B cell (primary cell): Measurements from ENCODE around the gene STRADA. TPM values are rescaled to one million over a fixed set of nuclear protein-coding genes. Genes with fewer than 3 reads are reported as not detected.

ENCODE experiments used
- ATAC-seq: fragments of 200-7000 bp; cut with Tn5 transposase; one replicate; pipeline ENCODE4 v1.10.0; 2021; ENCODE audit warnings: low read depth, mild to moderate bottlenecking, moderate number of reproducible peaks, moderate library complexity
- CTCF ChIA-PET: fragments of 350-600 bp; sonication (Branson Sonifier 250); formaldehyde crosslinking; loops from one replicate; lab custom pipeline; 2021; ENCODE audit warnings: antibody characterized with exemption, inconsistent platforms; lab: Charles Lee
- POLR2A ChIA-PET: fragments of 350-600 bp; sonication (Branson Sonifier 250); formaldehyde crosslinking; loops from one replicate; lab custom pipeline; 2021; ENCODE audit warnings: antibody characterized with exemption; lab: Charles Lee
- DNase-seq: peaks from one replicate; pipeline ENCODE4 v3.0.0; 2013
- H2AFZ ChIP-seq: 2 replicates; pipeline ENCODE4 v1.6.1; 2012; ENCODE audit warnings: mild to moderate bottlenecking, low read depth, low read length; ENCODE audit not compliant: insufficient read depth, poor library complexity, severe bottlenecking
- H3K27ac ChIP-seq, 2 donors: 1 replicate in 1 of 2; 2 replicates in 1 of 2; pipeline ENCODE4 v1.5.1; 2012 to 2013; ENCODE audit warnings: low read length in 2 of 2, mild to moderate bottlenecking in 2 of 2, moderate library complexity in 1 of 2
- H3K27me3 ChIP-seq, 4 experiments: fragments of 200-600 bp in 1 of 4; sonication (generic) in 1 of 4; replicated peaks in 1 of 4; 1 replicate in 2 of 4; 2 replicates in 2 of 4; pipeline versions ENCODE4 v1.6.1 to v1.7.0; 2013 to 2016; ENCODE audit warnings: low read length in 3 of 4, mild to moderate bottlenecking in 2 of 4, mixed read lengths in 1 of 4, moderate library complexity in 1 of 4; ENCODE audit not compliant: insufficient read depth in 4 of 4, control insufficient read depth in 3 of 4; ENCODE audit errors: control extremely low read depth in 1 of 4
- H3K36me3 ChIP-seq, 2 experiments: replicated peaks in 1 of 2; 1 replicate in 1 of 2; 2 replicates in 1 of 2; pipeline versions ENCODE4 v1.6.1 to v1.7.1; 2013; ENCODE audit warnings: low read length in 1 of 2; ENCODE audit not compliant: insufficient read depth in 2 of 2, control insufficient read depth in 1 of 2; ENCODE audit errors: control extremely low read depth in 1 of 2, extremely low read depth in 1 of 2
- H3K4me1 ChIP-seq, 2 donors: fragments of 200-600 bp in 1 of 2; sonication (generic) in 1 of 2; 1 replicate in 1 of 2; 2 replicates in 1 of 2; pipeline versions ENCODE4 v1.5.1 to v1.6.1; 2013 to 2017; ENCODE audit warnings: low read length in 2 of 2; ENCODE audit not compliant: control insufficient read depth in 2 of 2, insufficient read depth in 2 of 2
- H3K4me2 ChIP-seq: replicated peaks from 2 replicates; pipeline ENCODE3; 2012; ENCODE audit warnings: mild to moderate bottlenecking, low read depth, low read length; ENCODE audit not compliant: poor library complexity, severe bottlenecking
- H3K4me3 ChIP-seq, 5 experiments: fragments of 200-600 bp in 1 of 5; sonication (generic) in 1 of 5; 1 replicate in 3 of 5; 2 replicates in 2 of 5; pipeline versions ENCODE4 v1.5.1 to v1.7.0; 2011 to 2016; ENCODE audit warnings: low read length in 4 of 5, mild to moderate bottlenecking in 4 of 5, low read depth in 2 of 5, control low read depth in 1 of 5, moderate library complexity in 1 of 5; ENCODE audit not compliant: insufficient read depth in 1 of 5; ENCODE audit errors: control extremely low read depth in 1 of 5, extremely low read depth in 1 of 5
- H3K79me2 ChIP-seq: fragments of 200-600 bp; sonication (generic); one replicate; pipeline ENCODE4 v1.6.0; 2016; ENCODE audit warnings: low read length; ENCODE audit not compliant: control insufficient read depth, insufficient read depth
- H3K9ac ChIP-seq: fragments of 200-600 bp; sonication (generic); 2 replicates; pipeline ENCODE4 v1.6.1; 2017; ENCODE audit warnings: mild to moderate bottlenecking, low read length, moderate library complexity
- H3K9me3 ChIP-seq, 3 donors: one replicate each; pipeline versions ENCODE4 v1.6.1 to v1.7.1; 2013; ENCODE audit warnings: low read length in 2 of 3; ENCODE audit not compliant: control insufficient read depth in 2 of 3, insufficient read depth in 1 of 3; ENCODE audit errors: control extremely low read depth in 1 of 3
- H4K20me1 ChIP-seq: 2 replicates; pipeline ENCODE4 v1.6.0; 2012; ENCODE audit warnings: mild to moderate bottlenecking, low read length; ENCODE audit not compliant: insufficient read depth, control insufficient read depth, poor library complexity, severe bottlenecking
- H3K27ac Mint-ChIP-seq: one replicate; pipeline ENCODE4 v1.8.0; 2021; ENCODE audit warnings: mixed read lengths
- H3K27me3 Mint-ChIP-seq: one replicate; pipeline ENCODE4 v1.8.0; 2021; ENCODE audit warnings: mixed read lengths
- H3K4me1 Mint-ChIP-seq: one replicate; pipeline ENCODE4 v1.8.0; 2021; ENCODE audit warnings: mixed read lengths
- H3K4me3 Mint-ChIP-seq: one replicate; pipeline ENCODE4 v1.8.0; 2021; ENCODE audit warnings: mixed read lengths
- H3K9me3 Mint-ChIP-seq: one replicate; pipeline ENCODE4 v1.8.0; 2022; ENCODE audit warnings: mixed read lengths; ENCODE audit not compliant: insufficient read depth
- CTCF ChIP-seq: fragments of 200-600 bp; IDR thresholded peaks from one replicate; pipeline ENCODE4 v1.8.0; 2022; ENCODE audit warnings: antibody characterized with exemption, mild to moderate bottlenecking
- EZH2 ChIP-seq: IDR thresholded peaks from 2 replicates; pipeline ENCODE4 v1.6.1; 2012; ENCODE audit warnings: borderline replicate concordance, low read depth, mild to moderate bottlenecking, moderate library complexity, low read length; ENCODE audit not compliant: insufficient read depth, poor library complexity, severe bottlenecking
- WGBS: methylation state at CpG from one replicate; pipeline ENCODE4 v1.1.5; 2013; ENCODE audit warnings: missing lambda C conversion rate; ENCODE audit not compliant: insufficient coverage; 5-methylcytosine and 5-hydroxymethylcytosine counted together
- intact Hi-C: fragments of 100-400 bp; cut with micrococcal nuclease; formaldehyde crosslinking; loops from one replicate; pipeline ENCODE4 v1.10.0; 2022
- polyA plus RNA-seq: library from polyadenylated mRNA; depleted of rRNA; stranded (reverse); fragments of >200 nt; gene quantifications from 2 replicates; pipeline ENCODE4 v1.2.3, GENCODE V29; 2012
- total RNA-seq, 2 donors: library from RNA; stranded (reverse); fragments of 120-200 nt in 1 of 2; gene quantifications; 1 replicate in 1 of 2; 2 replicates in 1 of 2; pipeline versions ENCODE4 v1.2.3 to v1.2.4, GENCODE V29; 2013 to 2022

The STRADA gene
- total and polyA plus RNA-seq, 2 donors (not counting 1 experiment from before 2014, with no cell fraction given): 48.1 to 93.2 TPM

GRCh38 chr17:63766754-63767153 is 25.2 kb upstream of the STRADA start:
- Histone ChIP-seq H3K9me3 (no peaks in the 10 kb centered on the region), H3K79me2 (peaks cover 91% of the 10 kb centered on the region), H4K20me1 (peaks cover 16% of the 10 kb centered on the region), H3K4me2 (no peak overlapping the region), H3K27me3 (no peaks in the 10 kb centered on the region), H3K27ac (no peak overlapping the region), H3K9ac (no peak overlapping the region), H2AFZ (no peak overlapping the region), H3K36me3 (peaks cover 15 to 47% of the 10 kb centered on the region in 2 experiments), H3K4me1 (peaks cover 9 to 11% of the 10 kb centered on the region in 2 donors), H3K4me3 (no peak overlapping the region)
- H3K27me3 Mint-ChIP-seq: no peaks in the 10 kb centered on the region
- H3K27ac Mint-ChIP-seq: no peak overlapping the region
- ATAC-seq: no peak
- intact Hi-C loops: no loop called here
- no peak for TF ChIP-seq EZH2
- no peak for TF ChIP-seq CTCF
- DNase-seq: no peak
- ChIA-PET CTCF (interaction anchor here (1.4 kb wide), 1 partner anchor 72 kb away, joined by 4 read pairs; no protein-coding TSS in a partner anchor), POLR2A (interaction anchor here (0.6 kb wide), 1 partner anchor 46 kb away, joined by 5 read pairs; no protein-coding TSS in a partner anchor)
- no peaks in the 10 kb centered on the region for H3K9me3 Mint-ChIP-seq
- H3K4me3 Mint-ChIP-seq: no peak overlapping the region
- H3K4me1 Mint-ChIP-seq: peaks cover 41% of the 10 kb centered on the region

- DNase-seq: no peak
- Histone ChIP-seq H3K36me3 (peaks cover 15 to 59% of the 10 kb centered on the region in 2 experiments), H3K9me3 (no peaks in the 10 kb centered on the region), H3K4me2 (no peak overlapping the region), H3K4me3 (no peak overlapping the region), H4K20me1 (peaks cover 16% of the 10 kb centered on the region), H2AFZ (no peak overlapping the region), H3K27ac (no peak overlapping the region), H3K79me2 (peaks cover 73% of the 10 kb centered on the region), H3K9ac (no peak overlapping the region), H3K27me3 (no peaks in the 10 kb centered on the region), H3K4me1 (peaks cover 12 to 14% of the 10 kb centered on the region in 2 donors)
- WGBS: no CpG with 5 or more reads among the region's 4 CpGs
- ChIA-PET POLR2A (interaction anchor here (0.6 to 0.7 kb wide), 2 partner anchors 12 to 120 kb away, joined by 3 read pairs; no protein-coding TSS in a partner anchor), CTCF (interaction anchor here (0.7 to 1.8 kb wide), 2 partner anchors 9 to 12 kb away, joined by 3 to 8 read pairs; partner anchors contain the start of genes CCDC47 and DDX42)
- H3K9me3 Mint-ChIP-seq: no peaks in the 10 kb centered on the region
- TF ChIP-seq EZH2 (no peak), CTCF (no peak)
- H3K27me3 Mint-ChIP-seq: no peaks in the 10 kb centered on the region
- H3K4me3 Mint-ChIP-seq: no peak overlapping the region
- H3K27ac Mint-ChIP-seq: no peak overlapping the region
- intact Hi-C loops: no loop called here
- peaks cover 42% of the 10 kb centered on the region for H3K4me1 Mint-ChIP-seq
- no peak for ATAC-seq
These were observed 23.1 kb upstream of the STRADA start for GRCh38 chr17:63764716-63765115.
